ENCODE results near the gene COQ8A.

COQ8A gene

GRCh38 chr1:226973371-226973897 lies 33.3 kb downstream of the COQ8A start:
- no peak for DNase-seq (ENCODE audit: low read depth)

- DNase-seq (ENCODE audit: low read depth): no peak
Observed at GRCh38 chr1:226973898-226974543, 33.9 kb downstream of the COQ8A start.

GRCh38 chr1:226974544-226975258 lies 34.6 kb downstream of the COQ8A start:
- DNase-seq (ENCODE audit: low read depth): no peak

- no peak for DNase-seq (ENCODE audit: low read depth)
Observed at GRCh38 chr1:226975259-226976250, 35.5 kb downstream of the COQ8A start.

- DNase-seq (ENCODE audit: low read depth): no peak
Observed at GRCh38 chr1:226976276-226976977, 36.3 kb downstream of the COQ8A start.

- DNase-seq (ENCODE audit: low read depth): no peak
Observed at GRCh38 chr1:226976978-226977642, 37.0 kb downstream of the COQ8A start.

GRCh38 chr1:226977643-226978431 lies 37.7 kb downstream of the COQ8A start:
- no peak for DNase-seq (ENCODE audit: low read depth)

- no peak for DNase-seq (ENCODE audit: low read depth)
Observed at GRCh38 chr1:226978432-226979114, 38.5 kb downstream of the COQ8A start.

- DNase-seq (ENCODE audit: low read depth): no peak
Observed at GRCh38 chr1:226979115-226979516, 39.0 kb downstream of the COQ8A start.

GRCh38 chr1:226979517-226980121 lies 39.5 kb downstream of the COQ8A start:
- DNase-seq (ENCODE audit: low read depth): no peak

GRCh38 chr1:226980122-226980560 lies 40.0 kb downstream of the COQ8A start:
- no peak for DNase-seq (ENCODE audit: low read depth)

- no peak for DNase-seq (ENCODE audit: low read depth)
Observed at GRCh38 chr1:226980565-226981385, 40.7 kb downstream of the COQ8A start.

GRCh38 chr1:226981386-226981817 lies 41.3 kb downstream of the COQ8A start:
- DNase-seq (ENCODE audit: low read depth): no peak

GRCh38 chr1:226981838-226982237 lies 41.7 kb downstream of the COQ8A start:
- DNase-seq (ENCODE audit: low read depth): no peak

- no peak for DNase-seq (ENCODE audit: low read depth)
Observed at GRCh38 chr1:226982451-226983177, 42.5 kb downstream of the COQ8A start.

- DNase-seq (ENCODE audit: low read depth): no peak
Observed at GRCh38 chr1:226983247-226983991, 43.3 kb downstream of the COQ8A start.

GRCh38 chr1:226983992-226984364 lies 43.9 kb downstream of the COQ8A start:
- DNase-seq (ENCODE audit: low read depth): no peak

All from T follicular helper cell (primary cell).